Activated CD8-positive, alpha-beta memory T cell treated with anti-CD3 and anti-CD28 coated beads, Interleukin-2, amount 50 U/mL, for 1 hour (primary cell): Measurements from ENCODE around the gene NXN.
A peak's percentile ranks its signal among the peaks of the same experiment; 100 is the strongest.

Experiments used
- DNase-seq: peaks from one replicate; pipeline ENCODE4 v3.0.0-alpha.2; 2020; ENCODE audit errors: extremely low read depth

NXN gene

DNA sequence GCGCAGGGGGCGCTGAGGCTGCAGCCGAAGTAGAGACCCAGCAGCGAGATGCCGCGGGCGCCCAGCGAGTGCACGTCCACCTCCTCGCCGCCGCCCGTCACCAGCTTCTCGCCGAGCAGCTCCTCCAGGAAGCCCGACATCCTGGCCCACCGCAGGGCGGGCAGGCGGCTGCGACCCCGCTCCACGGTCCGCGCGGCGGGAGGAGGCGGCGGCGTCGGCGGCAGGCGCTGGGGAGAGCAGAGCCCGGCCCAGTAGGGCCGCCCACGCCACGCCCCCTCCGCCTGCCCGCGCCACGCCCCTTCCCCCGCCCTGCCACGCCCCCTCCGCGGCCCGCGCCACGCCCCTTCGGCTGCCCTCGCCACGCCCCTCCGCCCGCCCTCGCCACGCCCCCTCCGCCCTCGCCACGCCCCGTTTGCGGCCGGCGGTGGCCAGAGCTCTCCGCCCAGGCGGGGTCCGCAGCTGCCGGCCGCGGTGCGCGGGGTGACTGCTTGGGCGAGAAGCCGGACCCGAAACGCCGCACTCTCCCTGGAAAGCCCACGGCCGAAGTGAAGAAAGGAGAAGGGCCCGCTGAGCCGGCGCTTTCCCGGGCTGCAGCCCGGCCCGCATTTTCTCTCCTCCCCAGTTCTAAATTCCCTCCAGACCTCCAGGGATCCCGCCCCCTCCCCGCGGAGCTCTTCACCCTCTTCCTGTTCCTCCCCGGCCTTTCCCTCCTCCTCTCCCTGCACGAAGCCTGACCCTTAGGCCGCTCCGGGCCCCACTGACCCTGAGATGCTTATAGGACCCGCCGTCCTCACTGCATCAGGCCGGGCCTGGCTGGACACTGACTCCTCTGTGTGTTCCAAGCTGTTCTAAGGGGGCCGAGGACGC, at the start of gene NXN:
TSS of gene NXN (minus strand) at position 238 of the 867 bp plus-strand sequence.
- peak; percentile 48 for DNase-seq

DNA sequence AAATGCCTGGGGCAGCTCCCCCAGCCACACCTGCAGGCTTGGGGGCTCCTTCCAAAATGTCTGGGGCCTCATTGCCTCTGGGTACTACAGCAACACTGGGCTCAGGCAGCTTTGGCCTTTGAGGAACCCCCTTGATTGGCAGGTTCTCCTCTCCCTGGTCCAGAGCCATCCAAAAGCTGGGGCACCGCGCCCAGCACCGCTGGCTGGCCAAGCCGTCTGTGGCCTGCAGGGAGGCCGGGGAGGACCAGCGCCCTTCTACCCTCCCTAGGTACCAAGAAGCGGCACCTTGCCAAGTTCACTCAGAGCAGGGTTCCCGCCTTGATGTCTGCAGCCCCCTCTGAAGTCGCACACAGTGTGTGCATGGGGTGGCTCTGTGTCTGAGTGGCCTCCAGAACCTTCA, 47.5 kb upstream of the NXN start:
- no peak for DNase-seq

DNA sequence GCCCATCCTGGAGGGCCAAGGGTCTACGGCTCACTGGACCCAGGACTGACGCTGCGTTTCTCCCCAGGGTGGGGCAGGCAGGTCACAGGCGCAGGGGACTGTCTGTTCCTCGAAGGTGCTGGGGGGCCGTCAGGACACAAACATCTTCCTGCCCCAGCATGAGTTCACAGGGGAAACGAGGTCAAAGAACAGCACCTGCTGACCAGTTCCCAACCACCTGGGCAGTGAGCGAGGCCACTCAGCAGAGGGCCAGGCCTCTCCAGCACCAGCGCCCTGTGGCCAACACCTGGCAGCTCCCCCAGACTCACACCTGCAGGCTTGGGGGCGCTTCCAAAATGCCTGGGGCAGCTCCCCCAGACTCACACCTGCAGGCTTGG, 47.0 kb upstream of the NXN start:
- no peak for DNase-seq

DNA sequence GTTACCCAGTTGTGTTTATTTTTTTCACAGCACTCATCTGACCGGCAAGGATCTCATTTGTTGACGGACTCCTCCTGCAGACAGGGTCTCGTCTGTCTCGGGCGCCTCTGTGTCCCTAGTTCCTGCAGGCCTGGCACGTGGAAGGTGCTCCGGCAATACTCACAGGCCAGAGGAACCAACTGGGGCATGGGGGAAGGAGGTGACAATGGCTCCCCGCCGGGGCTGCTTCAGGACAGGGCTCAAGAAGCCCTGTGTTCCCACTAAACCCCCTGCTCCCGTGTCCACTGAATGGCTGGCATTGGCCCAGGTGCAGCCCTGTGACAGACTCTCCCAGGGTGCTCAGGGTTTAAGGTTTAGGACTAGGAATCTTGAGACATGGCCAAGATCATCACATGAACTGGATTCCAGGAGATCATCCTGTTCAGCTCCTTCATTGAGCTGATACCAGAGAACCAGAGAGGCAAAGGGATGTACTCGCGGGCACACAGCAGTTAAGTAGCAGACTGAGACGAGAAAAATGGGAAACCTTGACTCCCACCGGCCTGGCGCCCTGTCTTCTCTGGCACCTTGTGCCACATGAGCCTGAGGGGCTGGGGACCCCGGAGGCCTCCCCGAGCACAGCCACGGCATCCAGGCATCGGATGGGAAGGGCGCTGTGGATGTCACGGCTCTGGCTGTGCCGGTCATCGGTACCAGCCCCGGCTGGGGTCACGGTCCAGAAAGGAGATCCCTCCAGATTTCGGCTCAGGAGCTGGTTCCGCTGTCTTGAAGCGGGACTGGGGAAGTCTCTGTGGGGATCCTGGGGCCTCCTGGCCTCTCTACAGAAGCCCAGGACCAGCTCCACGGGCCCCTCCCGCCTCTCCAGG, 46.4 kb upstream of the NXN start:
- DNase-seq = no peak

DNA sequence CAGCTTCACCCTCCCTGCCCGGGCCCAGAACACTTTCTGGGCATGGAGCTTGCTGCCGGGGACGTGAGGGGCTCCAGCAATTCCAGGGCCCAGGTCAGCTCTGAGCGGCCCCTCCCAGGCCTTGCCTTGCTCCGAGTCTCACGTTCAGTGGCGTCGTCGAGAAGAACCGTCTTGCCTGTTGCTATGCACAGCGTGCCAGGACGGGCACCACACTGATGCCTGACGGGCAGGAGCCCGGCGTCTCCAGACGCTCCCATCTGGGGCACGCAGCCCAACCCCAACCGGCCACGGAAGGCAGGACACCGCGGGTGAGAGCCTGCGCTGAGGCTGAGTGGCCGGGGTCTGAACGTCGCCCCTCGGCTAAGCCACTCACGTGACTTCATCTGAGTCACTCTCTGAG, 44.5 kb upstream of the NXN start:
- DNase-seq = no peak

DNA sequence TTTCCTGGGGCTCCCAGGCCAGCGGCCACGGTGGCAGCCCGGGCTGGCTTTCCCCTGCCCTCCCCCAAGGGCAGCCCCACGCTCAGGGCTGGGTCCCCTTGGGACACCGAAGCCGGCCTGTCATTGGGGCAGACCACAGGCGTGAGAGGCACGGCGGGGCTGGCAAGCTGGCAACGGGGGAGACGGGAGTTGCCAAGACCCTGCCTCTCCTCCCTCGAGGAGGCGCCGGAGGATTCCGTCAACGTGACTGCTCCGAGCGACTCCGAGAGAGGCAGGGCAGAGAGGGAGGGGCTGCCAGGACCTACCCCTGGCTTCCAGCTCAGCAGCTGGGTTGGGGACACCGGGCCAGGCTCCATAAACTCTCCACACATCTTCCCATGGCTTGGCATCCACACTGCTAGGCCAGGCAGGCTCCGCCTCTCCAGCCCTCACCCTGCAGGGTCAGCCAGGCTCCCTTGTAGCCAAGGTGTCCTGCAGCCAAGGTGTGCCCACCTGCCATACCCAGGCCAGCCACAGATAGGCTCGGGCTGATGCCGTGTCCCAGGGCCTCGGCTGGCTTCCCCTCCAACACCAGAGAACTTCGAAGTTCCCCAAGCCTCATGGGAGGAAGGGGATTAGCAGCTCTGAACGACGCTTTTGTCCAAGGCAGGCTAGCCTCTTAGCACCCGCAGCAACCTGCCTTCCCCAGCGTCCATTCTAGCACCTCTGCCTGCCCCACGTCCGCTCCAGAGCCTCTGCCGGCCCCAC, 42.9 kb upstream of the NXN start:
- DNase-seq = no peak

DNA sequence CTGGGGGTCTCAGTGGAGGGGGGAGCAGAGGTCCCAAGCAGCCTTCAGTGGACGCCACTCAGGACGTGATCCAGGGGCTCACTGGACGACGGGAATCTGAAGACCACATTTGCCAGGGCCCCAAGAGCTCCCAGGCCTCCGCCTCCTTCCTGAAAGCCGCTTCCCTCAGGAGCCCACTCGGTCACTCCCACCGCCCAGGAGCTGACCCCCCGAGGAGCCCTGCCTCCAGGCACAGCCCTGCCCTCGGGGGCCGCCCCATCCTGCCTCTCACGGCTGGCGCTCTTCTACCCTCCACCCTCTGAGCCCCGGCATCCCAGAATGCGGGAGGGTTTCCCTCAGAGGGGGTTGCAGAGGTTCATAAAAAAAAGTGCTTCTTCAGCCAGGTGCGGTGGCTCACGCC, 41.6 kb upstream of the NXN start:
- no peak for DNase-seq

DNA sequence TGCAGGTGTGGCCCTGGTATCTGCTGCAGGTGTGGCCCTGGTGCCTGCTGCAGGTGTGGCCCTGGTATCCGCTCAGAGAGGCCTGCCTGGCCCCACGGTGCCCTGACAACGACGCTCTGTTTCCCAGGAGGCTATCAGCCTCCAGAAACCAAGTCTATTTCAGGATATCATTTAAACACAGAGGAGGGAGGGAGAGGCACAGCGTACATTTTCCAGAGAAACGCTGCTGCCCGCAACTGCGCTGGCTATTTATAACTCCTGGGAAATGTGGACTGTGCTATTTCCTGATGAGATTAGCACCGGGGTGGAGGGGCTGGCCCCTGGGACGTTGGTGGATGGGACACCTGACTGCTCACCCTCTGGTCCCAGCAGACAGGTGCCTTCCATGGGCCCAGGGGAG, 39.9 kb upstream of the NXN start:
- no peak for DNase-seq

DNA sequence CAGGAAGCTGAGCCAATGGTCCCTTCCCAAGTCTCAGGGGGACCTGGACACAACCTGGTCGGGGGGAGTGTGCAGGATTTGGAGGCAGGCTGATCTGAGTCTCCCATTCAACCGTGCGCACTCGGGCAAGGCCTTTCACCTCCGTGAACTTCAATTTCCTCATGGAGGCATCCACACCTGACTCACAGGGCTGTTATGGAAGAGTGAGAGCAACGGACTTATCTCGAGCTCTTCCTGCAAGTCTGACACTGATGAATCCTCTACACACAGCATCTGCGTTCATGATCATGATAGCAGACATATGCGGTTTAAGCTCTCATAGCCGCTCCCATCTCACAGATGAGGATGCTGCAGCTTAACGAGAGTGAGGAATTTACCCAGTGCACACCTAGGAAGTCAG, 39.0 kb upstream of the NXN start:
- DNase-seq = no peak

DNA sequence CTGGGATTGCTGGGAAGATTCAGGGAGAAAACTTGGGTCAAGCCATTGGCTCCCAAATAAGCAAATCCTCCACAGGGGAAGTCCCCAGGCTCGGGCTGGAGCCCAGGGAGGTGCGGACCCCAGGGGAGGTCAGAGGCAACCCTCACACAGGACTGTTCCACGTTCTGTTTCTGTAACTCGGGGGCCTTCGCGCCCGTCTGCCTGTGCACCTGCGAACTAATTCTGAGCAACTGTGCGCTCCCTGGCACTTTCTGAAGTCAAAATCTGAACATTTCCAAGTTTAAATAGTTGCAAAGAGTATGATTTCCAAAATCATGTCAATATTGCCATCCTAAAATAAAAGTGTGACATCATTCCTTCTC, 34.1 kb upstream of the NXN start:
- no peak for DNase-seq

DNA sequence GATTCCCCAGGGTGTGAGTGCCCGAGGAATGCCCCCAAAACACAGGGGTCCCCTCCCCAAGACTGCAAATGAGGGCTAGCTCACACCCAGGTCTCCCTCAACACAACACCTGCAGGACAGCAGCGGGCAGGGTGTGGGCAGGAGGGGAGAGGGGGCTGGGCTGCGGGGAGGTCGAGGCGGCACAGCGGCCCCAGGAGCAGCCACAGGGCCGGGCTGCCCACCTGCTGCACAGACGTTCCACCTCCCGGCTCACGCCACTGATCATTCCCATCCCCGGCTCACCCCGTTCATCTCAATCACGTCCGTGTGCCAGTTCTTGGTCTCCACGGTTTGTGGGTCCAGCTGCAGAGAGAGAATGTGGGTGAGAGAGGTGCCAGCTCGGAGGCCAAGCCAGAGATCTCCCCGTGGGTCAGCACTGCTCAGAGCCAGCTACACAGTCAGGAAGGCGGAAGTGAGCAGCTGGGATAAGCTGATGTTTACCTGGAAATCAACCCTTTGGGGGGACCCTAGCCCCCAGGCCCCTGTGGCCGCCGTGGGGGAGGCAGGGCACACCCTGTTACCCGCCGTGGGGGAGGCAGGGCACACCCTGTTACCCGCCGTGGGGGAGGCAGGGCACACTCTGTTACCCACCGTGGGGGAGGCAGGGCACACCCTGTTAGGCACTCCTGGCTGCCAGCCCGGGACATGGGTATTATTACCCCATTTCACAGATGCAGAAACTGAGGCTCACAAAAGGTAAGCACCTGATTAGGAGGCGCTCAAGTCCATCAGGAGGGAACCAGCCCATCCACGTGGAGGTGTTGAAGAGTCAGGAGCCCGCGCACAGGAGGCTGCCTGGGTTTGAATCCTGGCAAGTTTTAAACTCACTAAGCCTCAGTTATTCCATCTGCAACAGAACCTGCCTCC, 33.5 kb upstream of the NXN start:
- no peak for DNase-seq

DNA sequence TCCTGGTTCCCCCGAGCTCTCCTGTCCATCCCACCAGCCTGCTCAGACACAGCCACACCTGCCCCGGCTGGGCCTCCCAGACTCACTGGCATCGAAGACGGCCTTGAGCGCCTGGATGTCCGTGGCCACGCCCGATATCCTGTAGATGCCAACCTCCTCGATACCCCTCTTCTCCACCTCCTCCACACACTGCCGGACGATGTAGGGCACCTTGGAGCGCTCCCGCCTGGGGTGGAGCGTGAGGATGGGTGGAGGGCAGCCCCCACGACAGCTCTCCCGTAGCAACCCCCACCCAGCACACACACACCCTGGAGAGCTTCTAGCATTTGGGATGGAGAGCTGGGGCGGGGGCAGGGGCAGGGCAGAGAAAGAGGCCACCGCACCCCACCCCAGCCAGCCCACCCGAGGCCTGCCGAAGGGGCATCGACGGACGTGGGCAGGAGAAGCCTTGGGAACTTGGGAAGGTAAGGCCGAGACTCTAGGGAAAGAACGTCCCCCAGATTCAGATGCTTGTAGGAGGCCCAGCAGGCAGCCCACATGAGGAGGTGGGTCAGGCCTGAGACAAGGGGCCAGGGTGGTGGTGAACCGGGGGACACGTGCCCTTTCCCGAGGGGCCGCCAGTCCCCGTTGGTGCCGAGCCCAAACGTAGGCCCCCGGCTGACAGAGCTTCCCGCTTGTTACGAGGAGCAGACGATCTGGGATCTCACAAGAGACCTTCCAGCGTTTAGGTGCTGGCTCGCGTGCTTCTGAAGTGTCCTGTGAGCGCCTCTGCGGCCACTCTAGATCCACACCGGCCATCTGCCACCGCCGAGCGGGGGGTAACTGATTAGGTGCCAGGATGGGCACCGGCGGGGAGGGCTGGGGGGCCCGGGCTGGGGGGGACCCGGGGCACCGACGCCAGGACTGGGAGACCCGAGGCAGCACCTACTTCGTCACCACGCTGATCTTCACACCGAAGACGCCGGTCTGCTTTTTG, 32.5 kb upstream of the NXN start:
- DNase-seq = no peak

DNA sequence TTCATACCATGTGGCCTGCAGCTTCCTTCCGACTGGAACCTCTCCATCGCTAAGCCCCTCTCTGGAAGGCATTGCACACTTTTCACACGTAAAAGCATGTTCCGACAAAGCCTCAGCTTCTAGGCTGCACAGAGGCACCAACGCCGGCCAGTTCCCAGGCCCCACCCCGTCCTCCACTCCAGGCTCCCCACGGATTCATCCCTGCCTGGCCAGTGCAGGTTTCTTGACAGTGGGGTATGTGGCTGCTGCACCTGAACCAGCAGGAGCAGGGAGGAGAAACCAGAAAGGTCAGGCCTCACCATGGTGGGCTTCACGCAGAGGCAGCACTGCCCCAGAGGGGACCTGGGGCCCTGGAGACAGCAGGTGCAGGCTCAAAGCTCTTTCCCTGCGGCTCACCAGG, 31.6 kb upstream of the NXN start:
- DNase-seq = no peak

DNA sequence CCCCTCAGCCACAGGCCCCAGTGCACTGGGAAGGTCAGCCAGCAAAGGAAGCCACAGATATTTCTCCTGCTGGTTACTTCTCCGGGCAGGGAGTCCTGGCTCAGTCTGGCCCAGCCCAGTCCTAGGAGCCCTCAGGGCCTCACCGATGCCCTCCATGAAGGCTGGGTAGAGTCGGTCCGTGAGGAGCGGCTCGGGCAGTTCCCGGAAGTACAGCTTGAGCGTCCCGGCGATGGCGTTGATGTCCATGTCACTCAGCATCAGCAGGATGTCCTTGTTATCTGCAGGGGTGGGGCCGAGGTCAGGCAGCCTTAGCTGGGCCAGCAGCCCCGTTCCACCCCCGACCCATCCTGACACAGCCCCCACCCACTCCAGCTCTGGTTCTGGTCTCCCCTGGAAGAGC, 31.0 kb upstream of the NXN start:
- no peak for DNase-seq

DNA sequence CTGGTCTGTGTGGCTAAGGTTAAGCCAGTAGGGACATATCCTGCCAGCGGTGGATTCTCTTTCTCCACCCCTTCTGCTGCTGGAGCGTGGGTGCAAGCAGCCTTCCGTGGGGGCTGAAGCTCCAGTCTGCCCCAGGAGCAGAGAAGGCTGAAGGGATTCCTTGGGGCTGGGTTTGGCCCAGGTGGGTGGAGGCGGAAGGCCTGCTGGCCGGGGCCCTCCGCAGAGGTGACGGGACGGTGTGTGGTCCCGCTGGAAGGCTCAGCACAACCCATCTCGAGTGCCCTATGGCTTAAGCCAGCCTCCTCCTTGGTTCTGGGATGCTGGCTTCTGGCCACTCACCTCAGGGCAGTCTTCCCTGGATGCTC, 30.5 kb upstream of the NXN start:
- no peak for DNase-seq

DNA sequence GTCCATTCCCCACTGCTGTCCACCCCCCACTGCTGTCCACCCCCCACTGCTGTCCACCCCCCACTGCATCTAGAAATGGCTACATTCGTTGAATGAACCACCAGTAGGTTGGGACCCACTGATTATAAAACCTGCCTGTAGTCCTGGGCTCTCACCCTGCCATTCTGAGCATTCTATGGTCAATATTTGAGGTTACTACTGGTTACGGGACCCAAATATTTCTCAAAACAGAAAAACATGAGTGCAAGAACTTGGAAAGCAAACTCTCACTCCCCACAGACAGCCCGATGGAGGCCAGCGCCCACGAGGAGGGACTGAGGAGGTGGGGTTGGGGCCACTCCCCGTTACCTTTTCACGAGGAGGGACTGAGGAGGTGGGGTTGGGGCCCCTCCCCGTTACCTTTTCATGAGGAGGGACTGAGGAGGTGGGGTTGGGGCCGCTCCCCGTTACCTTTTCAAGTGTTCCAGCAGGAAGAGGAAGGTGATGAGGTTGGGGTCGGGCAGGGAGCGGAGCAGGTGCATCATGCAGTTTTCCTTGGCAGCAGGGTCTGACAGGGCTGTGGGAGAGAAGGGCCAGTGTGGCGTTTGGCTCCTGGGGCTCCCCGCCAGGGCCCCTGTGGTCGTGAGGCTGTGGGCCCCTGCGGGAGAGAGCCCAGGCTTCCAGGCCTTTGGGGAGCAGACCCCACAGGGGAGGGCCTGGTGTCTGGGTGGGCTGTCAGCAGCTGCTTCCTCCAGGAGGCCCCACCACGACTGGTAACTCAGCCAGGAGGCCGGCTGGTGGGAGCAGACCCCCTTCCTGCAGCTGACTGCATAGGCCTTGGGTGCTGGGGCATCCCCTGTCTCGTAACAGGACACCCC, 29.9 kb upstream of the NXN start:
- DNase-seq = no peak

DNA sequence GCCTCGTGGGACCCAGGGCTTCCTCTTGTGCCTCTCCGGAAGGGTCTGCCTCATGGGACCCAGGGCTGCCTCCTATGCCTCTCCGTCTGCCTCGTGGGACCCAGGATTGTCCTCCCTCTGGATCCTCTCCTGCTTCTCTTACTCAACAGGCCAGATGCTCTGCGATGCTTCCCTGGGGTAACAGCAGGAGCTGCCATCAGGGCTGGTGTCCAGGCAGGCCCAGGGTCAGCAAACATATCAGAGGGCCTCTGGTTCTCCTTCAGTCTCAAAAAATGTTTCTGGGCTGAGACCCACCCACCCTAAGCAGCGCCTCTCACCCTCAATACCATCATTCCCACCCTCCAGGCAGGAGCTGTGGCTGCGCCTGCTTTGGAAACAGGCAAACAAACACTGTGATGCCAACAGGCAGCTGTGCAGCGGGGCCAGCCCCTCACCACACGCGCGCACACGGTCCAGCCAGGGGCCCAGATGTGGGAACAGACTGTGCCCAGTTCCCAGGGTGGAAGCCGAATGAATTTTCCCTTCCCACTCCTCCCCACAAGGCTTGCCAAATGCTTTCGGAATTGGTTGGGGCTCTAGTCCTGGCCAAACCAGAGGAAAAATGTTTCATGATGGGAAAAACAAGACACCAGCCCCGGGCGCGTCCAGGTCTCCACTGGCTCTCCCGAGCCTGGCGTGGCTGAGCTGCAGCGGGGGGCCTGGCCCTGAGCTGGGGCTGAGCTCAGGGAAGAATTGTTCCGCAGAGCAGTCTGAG, 28.6 kb upstream of the NXN start:
- no peak for DNase-seq

DNA sequence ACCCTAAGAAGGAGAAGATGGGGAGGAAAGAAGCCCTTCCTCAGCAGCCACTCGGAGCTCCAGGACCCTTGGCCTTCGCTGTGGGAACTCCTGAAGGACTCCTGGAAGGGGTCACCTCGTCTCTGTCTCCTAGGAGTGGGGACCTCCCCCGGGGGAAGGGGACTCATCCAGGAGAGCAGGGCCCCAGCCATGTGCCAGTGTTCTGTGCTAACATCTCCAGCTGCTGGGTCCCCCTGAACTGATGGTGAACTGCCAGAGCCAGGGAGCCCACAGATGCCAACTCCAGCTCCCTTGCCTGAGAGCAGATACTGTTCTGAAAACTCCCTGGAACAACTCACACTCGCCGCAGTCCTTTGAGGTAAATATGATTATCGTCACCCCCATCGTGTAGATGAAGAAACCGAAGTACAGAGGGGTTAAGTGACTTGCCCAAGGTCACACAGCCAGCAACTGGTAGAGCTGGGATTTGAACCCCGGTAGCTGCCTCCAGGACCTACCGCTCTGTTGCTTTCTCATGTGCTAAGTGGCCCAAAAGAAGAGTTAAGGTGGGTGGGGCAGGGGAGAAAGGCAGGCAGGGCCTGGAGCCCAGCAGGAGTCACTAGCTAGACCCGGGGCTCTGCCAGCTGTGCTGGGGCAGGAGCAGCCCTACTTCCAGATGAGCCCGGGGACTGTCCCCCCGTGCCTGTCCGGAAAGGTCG, 27.9 kb upstream of the NXN start:
- no peak for DNase-seq
